Activated effector memory CD4-positive, alpha-beta T cell treated with anti-CD3 and anti-CD28 coated beads, Interleukin-2, amount 50 U/mL, for 16 hours (primary cell): ENCODE results near the gene MED13L.
"Not testable (repeated sequence)": the region's sequence is repeated elsewhere in the genome, so short reads cannot be mapped to it uniquely, and the experiment has no call there.

ENCODE experiments used
- DNase-seq: peaks from one replicate; pipeline ENCODE4 v3.0.0-alpha.2; 2020

MED13L gene

DNA sequence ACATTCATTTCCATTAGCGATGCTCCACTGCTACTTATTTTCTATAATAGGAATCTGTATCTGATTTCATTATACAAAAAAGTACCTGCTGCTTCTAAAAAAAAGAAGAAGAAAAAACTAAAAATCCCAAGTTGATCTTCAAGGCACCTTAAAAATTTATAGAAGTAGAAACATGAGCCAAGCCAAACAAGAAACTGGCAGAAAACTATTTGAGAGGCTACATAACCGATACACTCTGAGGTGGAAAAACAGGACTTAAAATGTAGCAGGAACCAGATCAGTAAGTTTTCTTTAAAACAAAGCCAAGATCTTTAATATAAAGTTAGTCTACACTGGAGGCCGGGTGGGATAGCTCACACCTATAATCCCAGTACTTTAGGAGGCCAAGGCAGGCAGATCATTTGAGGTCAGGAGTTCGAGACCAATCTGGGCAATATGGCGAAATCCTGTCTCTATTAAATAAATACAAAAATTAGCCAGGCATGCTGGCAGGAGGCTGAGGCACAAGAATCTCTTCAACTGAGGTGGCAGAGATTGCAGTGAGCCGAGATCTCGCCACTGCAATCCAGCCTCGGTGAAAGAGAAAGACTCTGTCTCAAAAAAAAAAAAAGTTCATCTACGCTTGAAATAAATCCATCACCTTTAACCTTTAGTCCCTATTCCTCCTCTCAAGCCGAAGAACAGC, 278.6 kb downstream of the MED13L start:
- DNase-seq = no peak

DNA sequence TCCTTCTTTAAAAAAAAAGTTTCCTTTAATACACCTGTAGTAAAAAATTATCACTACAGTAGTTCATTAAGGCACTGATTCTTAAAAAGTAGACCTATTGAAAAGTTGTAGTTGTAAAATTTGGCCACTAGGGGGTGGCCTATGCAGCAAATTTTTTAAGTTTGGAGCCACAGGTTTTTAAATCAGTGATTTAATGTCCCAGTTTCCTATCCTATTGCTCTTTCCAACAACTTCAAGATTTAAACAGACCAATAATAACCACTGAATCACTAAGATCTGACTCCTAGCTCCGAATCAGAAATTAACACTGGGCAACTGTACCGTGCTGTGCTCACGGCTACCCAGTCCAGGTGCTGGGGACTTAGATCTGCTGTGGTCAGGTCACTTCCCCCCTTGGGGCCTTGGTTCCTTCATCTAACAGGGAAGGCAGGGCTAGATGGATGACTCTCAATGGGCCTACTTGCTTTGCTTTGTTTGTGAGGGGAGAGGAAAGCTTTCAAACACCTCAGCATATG, 279.3 kb downstream of the MED13L start:
- DNase-seq = no peak

GRCh38 chr12:115993737-115994136, 283.8 kb downstream of the MED13L start:
- no peak for DNase-seq

GRCh38 chr12:115990241-115990640, 287.3 kb downstream of the MED13L start:
- no peak for DNase-seq

DNA sequence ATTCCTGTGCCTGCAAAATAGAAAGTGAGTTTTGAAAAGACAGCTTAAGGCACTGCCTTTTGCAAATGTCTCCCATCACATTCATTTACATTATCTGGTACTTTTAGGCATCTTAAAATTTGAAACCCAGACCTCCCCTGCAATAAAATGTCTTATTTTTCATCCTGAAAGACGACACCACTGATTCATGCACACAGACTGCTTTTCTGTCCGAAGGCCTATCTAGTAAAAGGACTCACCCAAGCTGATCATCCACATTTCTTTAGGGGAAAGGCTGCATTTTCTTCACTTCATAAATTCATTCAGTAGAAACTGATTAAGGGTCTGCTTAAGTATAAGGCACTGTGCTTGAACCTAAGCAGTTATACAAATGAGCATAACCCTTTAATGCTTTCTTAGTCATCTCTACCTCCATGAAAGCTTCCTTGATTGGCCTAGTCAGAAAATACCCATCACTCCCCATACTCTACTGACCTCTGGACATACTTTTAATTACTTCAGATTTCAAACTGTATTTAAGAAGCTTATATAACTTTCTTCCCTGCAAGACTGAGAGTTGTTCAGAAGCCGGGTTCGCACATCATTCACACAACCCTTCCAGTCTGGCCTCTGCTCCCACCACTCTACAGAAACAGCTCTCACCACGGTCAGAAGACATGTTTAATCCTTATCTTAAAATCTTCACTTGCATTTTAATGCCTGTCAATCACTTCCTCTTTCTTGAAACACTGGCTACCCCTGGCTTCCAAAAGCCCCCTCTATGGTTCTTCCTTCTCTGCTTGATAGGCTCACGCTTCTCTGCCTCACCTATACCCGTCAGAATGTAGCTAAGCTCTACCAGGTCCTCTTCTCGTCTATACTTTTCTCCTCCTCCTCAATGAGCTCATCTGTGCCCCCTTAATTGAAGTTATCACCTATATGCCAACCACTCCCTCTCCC, 288.6 kb downstream of the MED13L start:
- no peak for DNase-seq

- DNase-seq = no peak
These were observed 289.3 kb downstream of the MED13L start for GRCh38 chr12:115988212-115988611.

- DNase-seq = no peak
These were observed 292.9 kb downstream of the MED13L start for GRCh38 chr12:115984616-115985015.

DNA sequence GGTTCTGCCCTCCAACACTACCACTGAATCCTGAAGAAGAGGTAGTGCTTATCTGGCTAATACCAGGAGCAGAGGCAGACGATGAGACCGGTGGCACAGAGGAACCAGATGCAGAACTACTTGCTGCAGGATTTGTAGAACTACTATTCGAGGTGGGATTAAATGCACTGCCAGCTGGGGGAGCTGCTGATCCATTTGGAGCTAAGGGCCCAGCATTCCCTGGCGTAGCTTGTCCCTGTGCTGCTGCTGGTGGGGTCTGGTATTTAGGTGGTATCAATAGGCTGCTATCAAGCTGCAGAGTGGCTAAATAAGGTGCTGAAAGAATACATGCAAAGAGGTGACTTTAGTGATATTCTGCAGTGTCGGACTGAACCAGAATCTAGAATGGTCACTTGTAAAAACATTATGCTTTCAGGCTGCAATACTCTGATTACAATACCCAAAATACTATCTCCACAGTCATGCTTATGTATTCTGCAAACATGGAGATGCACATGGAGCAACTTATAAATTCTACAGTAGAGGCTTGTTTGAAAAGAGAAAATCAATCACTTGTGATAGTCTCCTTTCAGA, 294.2 kb downstream of the MED13L start:
- DNase-seq = no peak

DNA sequence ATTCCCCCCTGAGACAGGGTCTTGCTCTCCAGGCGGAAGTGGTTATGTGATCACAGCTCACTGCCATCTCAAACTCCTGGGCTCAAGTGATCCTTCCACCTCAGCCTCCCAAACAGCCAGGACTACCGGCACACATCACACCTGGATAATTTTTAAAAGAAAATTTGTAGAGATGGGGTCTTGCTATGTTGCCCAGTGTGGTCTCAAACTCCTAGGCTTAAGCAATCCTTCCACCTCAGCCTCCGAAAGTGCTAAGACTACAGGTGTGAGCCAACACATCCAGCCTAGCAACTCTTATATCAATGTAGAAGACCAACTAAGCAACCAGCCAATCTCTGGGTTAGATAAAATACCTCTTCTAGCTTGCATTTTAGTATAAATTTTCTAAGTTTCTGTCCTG, 297.2 kb downstream of the MED13L start:
- no peak for DNase-seq

- no peak for DNase-seq
These were observed 297.6 kb downstream of the MED13L start for GRCh38 chr12:115979851-115980250.

DNA sequence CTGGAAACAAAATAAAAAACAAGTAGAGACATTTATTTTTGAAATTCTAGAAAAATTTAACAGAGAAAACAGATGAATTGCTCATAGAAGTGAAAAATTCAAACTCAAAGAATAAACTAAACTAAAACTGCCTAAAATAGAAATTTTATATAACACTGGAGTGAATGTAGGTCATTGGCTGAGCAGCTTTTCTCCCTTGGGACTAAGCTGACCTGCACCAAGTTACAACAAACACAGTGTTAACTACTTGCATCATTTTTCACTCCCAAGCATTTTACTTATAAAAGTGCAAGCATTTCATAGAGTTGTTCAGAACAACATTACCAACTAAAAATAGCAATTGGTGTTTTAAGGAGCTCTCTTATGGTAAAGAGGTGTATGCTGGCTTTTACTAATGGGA, 298.1 kb downstream of the MED13L start:
- no peak for DNase-seq

- DNase-seq = not testable (repeated sequence)
These were observed 300.7 kb downstream of the MED13L start for GRCh38 chr12:115976829-115977228.

- DNase-seq = no peak
These were observed 302.1 kb downstream of the MED13L start for GRCh38 chr12:115975411-115975810.

- DNase-seq = no peak
These were observed 303.3 kb downstream of the MED13L start for GRCh38 chr12:115973968-115974724.

- DNase-seq = no peak
These were observed 304.4 kb downstream of the MED13L start for GRCh38 chr12:115973066-115973465.

- no peak for DNase-seq
These were observed 305.3 kb downstream of the MED13L start for GRCh38 chr12:115972241-115972640.

DNA sequence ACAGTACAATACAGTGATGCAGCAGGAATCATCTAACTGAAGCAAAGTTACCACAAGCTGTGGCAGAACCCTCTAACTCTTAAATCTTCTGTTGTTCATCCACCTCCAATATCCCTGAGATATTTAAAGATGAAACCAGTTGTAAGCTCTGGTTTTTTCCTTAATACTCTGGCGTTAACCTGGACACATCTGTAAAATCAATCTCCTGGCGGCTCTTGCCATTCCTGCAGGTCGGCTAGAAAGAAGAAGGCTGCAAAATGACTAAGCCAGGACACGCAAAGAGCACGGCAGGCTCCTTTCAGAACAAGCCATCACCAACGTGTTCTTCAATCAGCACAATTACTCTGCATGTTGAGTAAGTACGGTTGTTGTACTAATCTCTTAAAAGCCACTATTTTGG, 309.3 kb downstream of the MED13L start:
- DNase-seq = no peak

- no peak for DNase-seq
These were observed 311.1 kb downstream of the MED13L start for GRCh38 chr12:115966376-115966775.

GRCh38 chr12:115964626-115965025, 312.9 kb downstream of the MED13L start:
- no peak for DNase-seq

DNA sequence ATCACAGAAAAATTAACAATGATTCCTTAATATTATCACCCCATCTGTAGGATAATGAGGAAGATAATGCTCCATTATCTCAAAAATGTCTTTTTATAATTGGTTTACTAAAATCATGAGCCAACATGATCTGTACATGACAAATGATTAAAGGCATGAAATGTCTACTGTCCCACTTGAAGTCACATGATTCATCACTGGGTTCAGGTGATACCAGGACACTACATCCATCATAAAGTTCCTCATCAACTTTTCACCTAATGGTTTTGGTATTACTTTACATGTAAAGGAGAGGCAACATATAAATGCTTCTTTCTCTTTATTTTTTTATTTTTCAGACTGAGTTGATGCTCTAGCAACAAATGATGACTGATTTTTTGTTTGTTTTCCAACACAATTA, 313.3 kb downstream of the MED13L start:
- DNase-seq = no peak

- DNase-seq = no peak
These were observed 315.3 kb downstream of the MED13L start for GRCh38 chr12:115962216-115962615.

GRCh38 chr12:115960868-115961802, 316.4 kb downstream of the MED13L start:
- DNase-seq = no peak
